ENCODE results near the gene RAVER1. TPM values are rescaled to one million over a fixed set of nuclear protein-coding genes. Genes with fewer than 3 reads are reported as not detected.

Gene RAVER1
- total RNA-seq, 1 experiment from 2014 or later = 55.6 TPM

- ATAC-seq = no peak
- no peaks in the 10 kb centered on the region for H3K27me3 ChIP-seq (ENCODE audit: control insufficient read depth, insufficient read depth, low read length)
- intact Hi-C loops (cut with micrococcal nuclease; ENCODE audit: unreplicated experiment) (no loop called here), in situ Hi-C loops (cut with HindIII; ENCODE audit: low pct_unique_long_range_greater_than_20kb, low sequenced_read_pairs) (no loop called here)
- CTCF ChIA-PET = no interaction called here
- POLR2A ChIA-PET = no interaction called here
- H3K27ac ChIP-seq (ENCODE audit: low read length) = no peak overlapping the region
- no TSS peak for BruUV-seq (replicated peaks)
- no peak overlapping the region for H3K4me3 ChIP-seq (ENCODE audit: low read depth in 2 of 2, low read length in 2 of 2)
- H3K4me1 ChIP-seq (ENCODE audit: control insufficient read depth, insufficient read depth, low read length) = no peaks in the 10 kb centered on the region
- TF ChIP-seq POLR2AphosphoS5 (IDR thresholded peaks at IDR 0.05; ENCODE audit: low read depth, low read length) (no peak), TCF7L2 (IDR thresholded peaks at IDR 0.05; ENCODE audit: low read depth, low read length) (no peak), SIN3A (IDR thresholded peaks at IDR 0.05; ENCODE audit: borderline replicate concordance, insufficient read depth, low read depth, low read length) (no peak)
- TF ChIP-seq, protein P1, sequence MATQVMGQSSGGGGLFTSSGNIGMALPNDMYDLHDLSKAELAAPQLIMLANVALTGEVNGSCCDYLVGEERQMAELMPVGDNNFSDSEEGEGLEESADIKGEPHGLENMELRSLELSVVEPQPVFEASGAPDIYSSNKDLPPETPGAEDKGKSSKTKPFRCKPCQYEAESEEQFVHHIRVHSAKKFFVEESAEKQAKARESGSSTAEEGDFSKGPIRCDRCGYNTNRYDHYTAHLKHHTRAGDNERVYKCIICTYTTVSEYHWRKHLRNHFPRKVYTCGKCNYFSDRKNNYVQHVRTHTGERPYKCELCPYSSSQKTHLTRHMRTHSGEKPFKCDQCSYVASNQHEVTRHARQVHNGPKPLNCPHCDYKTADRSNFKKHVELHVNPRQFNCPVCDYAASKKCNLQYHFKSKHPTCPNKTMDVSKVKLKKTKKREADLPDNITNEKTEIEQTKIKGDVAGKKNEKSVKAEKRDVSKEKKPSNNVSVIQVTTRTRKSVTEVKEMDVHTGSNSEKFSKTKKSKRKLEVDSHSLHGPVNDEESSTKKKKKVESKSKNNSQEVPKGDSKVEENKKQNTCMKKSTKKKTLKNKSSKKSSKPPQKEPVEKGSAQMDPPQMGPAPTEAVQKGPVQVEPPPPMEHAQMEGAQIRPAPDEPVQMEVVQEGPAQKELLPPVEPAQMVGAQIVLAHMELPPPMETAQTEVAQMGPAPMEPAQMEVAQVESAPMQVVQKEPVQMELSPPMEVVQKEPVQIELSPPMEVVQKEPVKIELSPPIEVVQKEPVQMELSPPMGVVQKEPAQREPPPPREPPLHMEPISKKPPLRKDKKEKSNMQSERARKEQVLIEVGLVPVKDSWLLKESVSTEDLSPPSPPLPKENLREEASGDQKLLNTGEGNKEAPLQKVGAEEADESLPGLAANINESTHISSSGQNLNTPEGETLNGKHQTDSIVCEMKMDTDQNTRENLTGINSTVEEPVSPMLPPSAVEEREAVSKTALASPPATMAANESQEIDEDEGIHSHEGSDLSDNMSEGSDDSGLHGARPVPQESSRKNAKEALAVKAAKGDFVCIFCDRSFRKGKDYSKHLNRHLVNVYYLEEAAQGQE (IDR thresholded peaks at IDR 0.05; ENCODE audit: insufficient read depth in 1 of 2, low read depth in 2 of 2, low read length in 1 of 2) = no peak
- TF ChIP-seq, protein P2, sequence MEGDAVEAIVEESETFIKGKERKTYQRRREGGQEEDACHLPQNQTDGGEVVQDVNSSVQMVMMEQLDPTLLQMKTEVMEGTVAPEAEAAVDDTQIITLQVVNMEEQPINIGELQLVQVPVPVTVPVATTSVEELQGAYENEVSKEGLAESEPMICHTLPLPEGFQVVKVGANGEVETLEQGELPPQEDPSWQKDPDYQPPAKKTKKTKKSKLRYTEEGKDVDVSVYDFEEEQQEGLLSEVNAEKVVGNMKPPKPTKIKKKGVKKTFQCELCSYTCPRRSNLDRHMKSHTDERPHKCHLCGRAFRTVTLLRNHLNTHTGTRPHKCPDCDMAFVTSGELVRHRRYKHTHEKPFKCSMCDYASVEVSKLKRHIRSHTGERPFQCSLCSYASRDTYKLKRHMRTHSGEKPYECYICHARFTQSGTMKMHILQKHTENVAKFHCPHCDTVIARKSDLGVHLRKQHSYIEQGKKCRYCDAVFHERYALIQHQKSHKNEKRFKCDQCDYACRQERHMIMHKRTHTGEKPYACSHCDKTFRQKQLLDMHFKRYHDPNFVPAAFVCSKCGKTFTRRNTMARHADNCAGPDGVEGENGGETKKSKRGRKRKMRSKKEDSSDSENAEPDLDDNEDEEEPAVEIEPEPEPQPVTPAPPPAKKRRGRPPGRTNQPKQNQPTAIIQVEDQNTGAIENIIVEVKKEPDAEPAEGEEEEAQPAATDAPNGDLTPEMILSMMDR (IDR thresholded peaks at IDR 0.05) = no peak
- H3K36me3 ChIP-seq (ENCODE audit: control insufficient read depth, insufficient read depth, low read length) = no peaks in the 10 kb centered on the region
- no peaks in the 10 kb centered on the region for H3K9me3 ChIP-seq (ENCODE audit: control insufficient read depth, insufficient read depth, low read depth, low read length)
- no peak for DNase-seq (ENCODE audit: low read depth, low spot score)
Observed at GRCh38 chr19:10343495-10343894, 10.2 kb upstream of the RAVER1 start.

DNA sequence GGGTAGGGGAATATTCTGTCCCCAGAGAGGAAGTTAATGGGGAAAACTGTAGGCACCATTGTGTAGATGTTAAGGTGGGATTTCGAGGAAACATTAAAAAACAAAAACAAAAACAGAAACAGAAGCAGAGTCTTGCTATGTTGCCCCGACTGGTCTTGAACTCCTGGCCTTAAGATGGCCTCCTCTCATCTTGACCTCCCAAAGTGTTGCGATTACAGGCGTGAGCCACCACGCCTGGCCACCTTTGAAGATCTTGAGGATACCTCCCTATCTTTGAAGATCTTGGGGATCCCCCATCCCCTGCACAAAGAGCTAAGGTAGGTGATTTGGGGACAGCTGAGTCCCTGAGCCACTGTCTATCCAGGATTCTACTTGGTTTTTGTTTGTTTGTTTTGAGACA, 6.6 kb upstream of the RAVER1 start:
- DNase-seq (ENCODE audit: low read depth, low spot score) = no peak
- no TSS peak for BruUV-seq (replicated peaks)
- Histone ChIP-seq H3K4me3 (ENCODE audit: low read depth in 2 of 2, low read length in 2 of 2) (no peak overlapping the region), H3K27ac (ENCODE audit: low read length) (no peak overlapping the region), H3K27me3 (ENCODE audit: control insufficient read depth, insufficient read depth, low read length) (no peaks in the 10 kb centered on the region), H3K9me3 (ENCODE audit: control insufficient read depth, insufficient read depth, low read depth, low read length) (no peaks in the 10 kb centered on the region), H3K4me1 (ENCODE audit: control insufficient read depth, insufficient read depth, low read length) (peaks cover 5% of the 10 kb centered on the region), H3K36me3 (ENCODE audit: control insufficient read depth, insufficient read depth, low read length) (no peaks in the 10 kb centered on the region)
- CTCF ChIA-PET = no interaction called here
- ATAC-seq = no peak
- intact Hi-C loops (cut with micrococcal nuclease; ENCODE audit: unreplicated experiment) = no loop called here
- TF ChIP-seq, protein P1 (IDR thresholded peaks at IDR 0.05; ENCODE audit: insufficient read depth in 1 of 2, low read depth in 2 of 2, low read length in 1 of 2) = no peak
- TF ChIP-seq TCF7L2 (IDR thresholded peaks at IDR 0.05; ENCODE audit: low read depth, low read length) (no peak), POLR2AphosphoS5 (IDR thresholded peaks at IDR 0.05; ENCODE audit: low read depth, low read length) (no peak), SIN3A (IDR thresholded peaks at IDR 0.05; ENCODE audit: borderline replicate concordance, insufficient read depth, low read depth, low read length) (no peak)
- TF ChIP-seq, protein P2 (IDR thresholded peaks at IDR 0.05) = no peak
- in situ Hi-C loops (cut with HindIII; ENCODE audit: low pct_unique_long_range_greater_than_20kb, low sequenced_read_pairs) = no loop called here
- POLR2A ChIA-PET = no interaction called here

Measured in Panc1 (cell line).